HEK293T (cell line): Measurements from ENCODE around the gene UBL7.

Source experiments
- CTCF ChIA-PET: fragments of 350-600 bp; formaldehyde crosslinking; extraction: SDS; loops from one replicate; lab custom pipeline; 2021; ENCODE audit warnings: antibody characterized with exemption, inconsistent platforms; lab: Yijun Ruan, JAX
- POLR2A ChIA-PET: fragments of 350-600 bp; formaldehyde crosslinking; extraction: SDS; loops from one replicate; lab custom pipeline; 2020; ENCODE audit warnings: antibody characterized with exemption, inconsistent platforms; lab: Yijun Ruan, JAX
- DNase-seq: peaks from one replicate; pipeline ENCODE4 v3.0.0; 2012; ENCODE audit warnings: mixed read lengths; ENCODE audit errors: extremely low spot score
- ARNT ChIP-seq: fragments of 450-650 bp; IDR thresholded peaks from 2 replicates; pipeline ENCODE4 v1.6.1; 2017; ENCODE audit warnings: mild to moderate bottlenecking
- BHLHE40 ChIP-seq: fragments of 450-650 bp; IDR thresholded peaks from 2 replicates; pipeline ENCODE4 v1.6.1; 2016; ENCODE audit warnings: mild to moderate bottlenecking, moderate library complexity, borderline replicate concordance
- CTBP1 ChIP-seq: fragments of 450-650 bp; IDR thresholded peaks from 2 replicates; pipeline ENCODE4 v1.6.1; 2016; ENCODE audit warnings: borderline replicate concordance
- ELF4 ChIP-seq: fragments of 450-650 bp; IDR thresholded peaks from 2 replicates; pipeline ENCODE4 v1.6.1; 2017; ENCODE audit warnings: antibody characterized with exemption
- FOXA1 ChIP-seq: fragments of 450-650 bp; IDR thresholded peaks from 2 replicates; pipeline ENCODE4 v1.6.1; 2016; ENCODE audit warnings: mild to moderate bottlenecking
- FOXK2 ChIP-seq: fragments of 450-650 bp; IDR thresholded peaks from 2 replicates; pipeline ENCODE4 v1.6.1; 2016; ENCODE audit warnings: mild to moderate bottlenecking
- FOXM1 ChIP-seq: fragments of 450-650 bp; IDR thresholded peaks from 2 replicates; pipeline ENCODE4 v1.6.1; 2017; ENCODE audit warnings: mild to moderate bottlenecking, borderline replicate concordance
- HDGF ChIP-seq: fragments of 450-650 bp; IDR thresholded peaks from 2 replicates; pipeline ENCODE4 v1.6.1; 2017; ENCODE audit warnings: antibody characterized with exemption, borderline replicate concordance
- L3MBTL2 ChIP-seq: fragments of 450-650 bp; conservative IDR thresholded peaks from 2 replicates; pipeline ENCODE4 v1.6.1; 2016; ENCODE audit warnings: mild to moderate bottlenecking
- LEF1 ChIP-seq: fragments of 450-650 bp; IDR thresholded peaks from 2 replicates; pipeline ENCODE4 v1.6.1; 2017; ENCODE audit warnings: mild to moderate bottlenecking, borderline replicate concordance
- NFRKB ChIP-seq: fragments of 450-650 bp; IDR thresholded peaks from 2 replicates; pipeline ENCODE4 v1.6.1; 2016; ENCODE audit warnings: mild to moderate bottlenecking, moderate library complexity
- PKNOX1 ChIP-seq: fragments of 450-650 bp; IDR thresholded peaks from 2 replicates; pipeline ENCODE4 v1.6.1; 2016
- SP1 ChIP-seq: fragments of 450-650 bp; IDR thresholded peaks from 2 replicates; pipeline ENCODE4 v1.6.1; 2017
- SUZ12 ChIP-seq: fragments of 450-650 bp; IDR thresholded peaks from 2 replicates; pipeline ENCODE4 v1.6.1; 2016; ENCODE audit warnings: mild to moderate bottlenecking
- TARDBP ChIP-seq: fragments of 450-650 bp; IDR thresholded peaks from 2 replicates; pipeline ENCODE4 v1.6.1; 2016
- ZNF384 ChIP-seq: fragments of 450-650 bp; IDR thresholded peaks from 2 replicates; pipeline ENCODE4 v1.6.1; 2016

UBL7 gene

GRCh38 chr15:74431645-74432044 is 29.3 kb downstream of the UBL7 start:
- TF ChIP-seq HDGF (no peak), L3MBTL2 (no peak), TARDBP (no peak), CTBP1 (no peak), LEF1 (no peak), ZNF384 (no peak), FOXM1 (no peak), PKNOX1 (no peak), ELF4 (no peak), SP1 (no peak), ARNT (no peak), NFRKB (no peak)
- no peak for DNase-seq
- POLR2A ChIA-PET, result interaction anchor here (0.6 to 1.3 kb wide), 3 partner anchors 29 to 109 kb away, joined by 3 to 5 read pairs (median 4); partner anchors contain the start of genes ARID3B and UBL7
- CTCF ChIA-PET, result interaction anchor here (0.7 to 1.1 kb wide), 2 partner anchors 58 to 1957 kb away, joined by 3 read pairs; no protein-coding TSS in a partner anchor

- ChIA-PET CTCF (interaction anchor here (1.1 kb wide), 1 partner anchor 58 kb away, joined by 3 read pairs; no protein-coding TSS in a partner anchor), POLR2A (interaction anchor here (1.1 to 1.3 kb wide), 2 partner anchors 30 to 110 kb away, joined by 3 to 5 read pairs; partner anchors contain the start of genes ARID3B and UBL7)
- no peak for DNase-seq
- no peak for TF ChIP-seq FOXA1
- no peak for TF ChIP-seq ARNT
- no peak for TF ChIP-seq CTBP1
- TF ChIP-seq L3MBTL2, result no peak
Observed at GRCh38 chr15:74431116-74431515, 29.8 kb downstream of the UBL7 start.

GRCh38 chr15:74430510-74430951 is 30.4 kb downstream of the UBL7 start:
- POLR2A ChIA-PET, result interaction anchor here (1.1 to 1.3 kb wide), 2 partner anchors 30 to 110 kb away, joined by 3 read pairs; partner anchors contain the start of genes ARID3B and UBL7
- DNase-seq, result no peak
- TF ChIP-seq LEF1 (no peak), FOXM1 (no peak), SUZ12 (no peak)
- CTCF ChIA-PET, result interaction anchor here (1.1 kb wide), 1 partner anchor 57 kb away, joined by 3 read pairs; no protein-coding TSS in a partner anchor

GRCh38 chr15:74429781-74430400 is 31.1 kb downstream of the UBL7 start:
- ChIA-PET POLR2A (interaction anchor here (1.3 kb wide), 1 partner anchor 31 kb away, joined by 3 read pairs; the partner anchor contains the start of gene UBL7), CTCF (interaction anchor here (2.1 kb wide), 1 partner anchor 9 kb away, joined by 5 read pairs; no protein-coding TSS in a partner anchor)
- DNase-seq, result no peak
- TF ChIP-seq ARNT, result no peak
- TF ChIP-seq LEF1, result no peak
- no peak for TF ChIP-seq L3MBTL2
- TF ChIP-seq TARDBP, result no peak
- no peak for TF ChIP-seq SP1
- TF ChIP-seq ZNF384, result no peak
- TF ChIP-seq FOXM1, result no peak

- TF ChIP-seq ELF4 (no peak), HDGF (no peak), NFRKB (no peak), CTBP1 (no peak), TARDBP (no peak), SUZ12 (no peak), LEF1 (no peak), FOXK2 (no peak), PKNOX1 (no peak), SP1 (no peak), ZNF384 (no peak), ARNT (no peak), L3MBTL2 (no peak), BHLHE40 (no peak), FOXA1 (no peak), FOXM1 (no peak)
- no peak for DNase-seq
- ChIA-PET POLR2A (interaction anchor here (1.3 kb wide), 1 partner anchor 32 kb away, joined by 3 read pairs; the partner anchor contains the start of gene UBL7), CTCF (interaction anchor here (2.1 kb wide), 1 partner anchor 9 kb away, joined by 5 read pairs; no protein-coding TSS in a partner anchor)
Observed at GRCh38 chr15:74428970-74429780, 31.8 kb downstream of the UBL7 start.

GRCh38 chr15:74428442-74428787 is 32.5 kb downstream of the UBL7 start:
- no peak for DNase-seq
- ChIA-PET POLR2A (interaction anchor here (1.3 kb wide), 1 partner anchor 19 kb away, joined by 3 read pairs; no protein-coding TSS in a partner anchor), CTCF (interaction anchor here (0.6 to 2.1 kb wide), 2 partner anchors 10 to 194 kb away, joined by 3 to 5 read pairs; no protein-coding TSS in a partner anchor)
- TF ChIP-seq BHLHE40 (no peak), ZNF384 (no peak), TARDBP (no peak), FOXM1 (no peak), ARNT (no peak), NFRKB (no peak), CTBP1 (no peak), PKNOX1 (no peak), HDGF (no peak), SP1 (no peak), LEF1 (no peak), ELF4 (no peak), FOXA1 (no peak), SUZ12 (no peak), L3MBTL2 (no peak), FOXK2 (no peak)
